ENCODE data around the gene MRPS15. TPM values are rescaled to one million over a fixed set of nuclear protein-coding genes. Genes with fewer than 3 reads are reported as not detected.

MRPS15 gene
- total and polyA plus RNA-seq, 4 donors, result 41.8 to 95.0 (median 59.8) TPM

- peak; percentile 81 for DNase-seq (ENCODE audit: low spot score)
- Histone ChIP-seq H3K9ac (ENCODE audit: low read depth in 1 of 2, low read length in 2 of 2) (peak overlapping the region in 1 of 2 donors; percentile 54), H3K4me1 (ENCODE audit: control insufficient read depth in 4 of 4, insufficient read depth in 4 of 4, low read length in 3 of 4) (peaks cover 3 to 16% (median 9%) of the 10 kb centered on the region in 4 donors), H3K9me3 (ENCODE audit: control insufficient read depth in 4 of 4, low read length in 3 of 4) (no peaks in the 10 kb centered on the region), H3K27ac (ENCODE audit: low read depth in 1 of 2, low read length in 2 of 2) (peak overlapping the region; percentile 84 to 89), H3K36me3 (ENCODE audit: control insufficient read depth in 4 of 4, insufficient read depth in 3 of 4, low read depth in 1 of 4, low read length in 3 of 4) (no peaks in the 10 kb centered on the region), H3K4me3 (ENCODE audit: low read depth in 1 of 3, low read length in 3 of 3) (no peak overlapping the region), H3K27me3 (ENCODE audit: control insufficient read depth in 4 of 4, insufficient read depth in 4 of 4, low read length in 3 of 4) (no peaks in the 10 kb centered on the region)
- TF ChIP-seq TAF1 (conservative IDR thresholded peaks at IDR 0.05), result no peak
- TF ChIP-seq NR2F2 (IDR thresholded peaks at IDR 0.05), result peak; percentile 95
- peak in 1 of 2 donors; percentile 29 for TF ChIP-seq RAD21 (IDR thresholded peaks at IDR 0.05)
- TF ChIP-seq REST (IDR thresholded peaks at IDR 0.05), result peak; percentile 80
- TF ChIP-seq RXRA (IDR thresholded peaks at IDR 0.05), result peak; percentile 99
- TF ChIP-seq ZBTB33 (IDR thresholded peaks at IDR 0.05), result peak; percentile 92
- TF ChIP-seq HNF4G (IDR thresholded peaks at IDR 0.05), result peak; percentile 50
- TF ChIP-seq MAX (IDR thresholded peaks at IDR 0.05), result peak; percentile 81
- peak in 1 of 2 donors; percentile 79 for TF ChIP-seq GABPA (IDR thresholded peaks at IDR 0.05 in 1 of 2, conservative IDR thresholded peaks at IDR 0.05 in 1 of 2)
- TF ChIP-seq FOXA1 (IDR thresholded peaks at IDR 0.05), result peak; percentile 96
- peak; percentile 88 for TF ChIP-seq HNF4A (conservative IDR thresholded peaks at IDR 0.05)
- TF ChIP-seq JUND (IDR thresholded peaks at IDR 0.05), result peak; percentile 73 to 92
- TF ChIP-seq EGR1 (IDR thresholded peaks at IDR 0.05; ENCODE audit: low read depth in 2 of 2), result peak in 1 of 2 donors; percentile 74
- no peak for TF ChIP-seq CTCF (IDR thresholded peaks at IDR 0.05; ENCODE audit: low read depth, low read length, missing input control)
- peak; percentile 50 for TF ChIP-seq ATF3 (IDR thresholded peaks at IDR 0.05)
- peak; percentile 93 for TF ChIP-seq SP1 (IDR thresholded peaks at IDR 0.05)
- TF ChIP-seq FOXA2 (IDR thresholded peaks at IDR 0.05), result peak; percentile 98
- TF ChIP-seq YY1 (IDR thresholded peaks at IDR 0.05), result peak; percentile 81
- 19% methylated on average over 17 of the region's 17 CpGs for WGBS
Measured at GRCh38 chr1:36486439-36487335, 22.5 kb upstream of the MRPS15 start.
